DLD1 (cell line): ENCODE data around the gene TUBA8.

Experiments
- in situ Hi-C: cut with HindIII; loops from 2 replicates; pipeline ENCODE4 v1.10.0; 2017; ENCODE audit warnings: low sequenced_read_pairs

The TUBA8 gene

GRCh38 chr22:18077087-18077638, 33.4 kb upstream of the TUBA8 start:
- in situ Hi-C loops = no loop called here

DNA sequence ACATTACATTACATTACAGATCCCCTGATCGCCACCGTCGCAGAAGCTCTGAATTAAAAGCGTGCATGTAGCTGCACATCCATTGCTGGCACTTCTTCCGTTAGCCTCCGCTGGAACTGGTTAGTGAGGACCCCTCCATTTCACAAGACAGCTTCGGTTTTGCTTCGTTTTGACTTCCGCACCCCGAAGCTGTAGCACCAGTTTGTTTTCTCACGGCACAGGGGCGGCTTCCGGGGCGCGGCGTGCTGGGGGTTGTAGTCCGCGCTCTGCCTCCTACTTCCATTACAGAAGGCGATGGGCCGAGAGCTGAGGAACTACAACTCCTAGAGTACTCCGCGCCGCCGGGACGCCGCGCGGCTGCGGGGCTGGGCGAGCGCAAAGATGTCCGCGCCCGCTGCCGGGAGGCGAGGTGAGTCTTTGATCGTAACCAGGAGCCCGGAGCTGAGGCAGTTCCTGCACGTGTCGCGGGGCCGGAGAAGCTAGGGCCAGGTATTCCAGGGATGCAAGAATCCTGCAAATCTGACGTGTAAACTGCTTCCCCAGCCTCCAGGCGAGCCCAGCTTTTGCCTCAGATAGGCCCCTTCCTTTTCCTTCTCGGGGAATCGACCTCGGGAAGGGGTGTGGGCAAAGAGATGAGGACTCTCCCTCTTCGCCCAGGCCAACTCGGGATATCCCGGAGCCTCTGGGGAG, 32.8 kb upstream of the TUBA8 start, which contains the start of gene PEX26:
Gene PEX26 (plus strand): TSS at position 352 of the 690 bp plus-strand sequence. CDS start 387 bp downstream, outside the sequence.
- in situ Hi-C loops = no loop called here

DNA sequence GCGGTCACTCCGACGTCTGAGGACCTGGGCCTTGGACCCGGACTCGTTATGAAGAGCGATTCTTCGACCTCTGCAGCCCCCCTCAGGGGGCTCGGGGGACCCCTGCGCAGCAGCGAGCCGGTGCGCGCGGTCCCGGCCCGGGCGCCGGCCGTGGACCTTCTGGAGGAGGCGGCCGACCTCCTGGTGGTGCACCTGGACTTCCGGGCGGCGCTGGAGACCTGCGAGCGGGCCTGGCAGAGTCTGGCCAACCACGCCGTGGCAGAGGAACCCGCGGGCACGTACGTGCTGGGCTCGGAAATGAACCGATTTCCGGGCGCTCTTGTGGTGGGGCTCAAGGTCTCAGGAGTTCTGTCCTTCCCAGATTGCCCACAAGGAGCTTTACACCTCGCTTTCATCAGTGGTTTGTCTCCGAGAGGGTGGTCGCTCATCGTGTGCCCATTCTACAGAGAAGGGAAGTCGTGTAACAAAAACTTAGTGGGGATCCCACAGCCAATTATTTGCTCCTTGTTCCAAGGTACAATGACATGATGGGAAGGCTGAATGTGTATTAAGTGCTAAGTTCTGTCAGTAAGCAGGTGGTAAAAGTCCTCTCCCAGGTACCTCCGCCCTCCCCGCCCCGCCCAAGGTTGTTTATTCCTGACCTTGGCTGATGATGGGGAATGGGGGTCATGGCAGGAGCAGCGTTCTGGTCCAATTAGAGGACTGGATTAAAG, 32.1 kb upstream of the TUBA8 start:
- in situ Hi-C loops = no loop called here

GRCh38 chr22:18079706-18080233, 30.8 kb upstream of the TUBA8 start:
- in situ Hi-C loops = no loop called here

DNA sequence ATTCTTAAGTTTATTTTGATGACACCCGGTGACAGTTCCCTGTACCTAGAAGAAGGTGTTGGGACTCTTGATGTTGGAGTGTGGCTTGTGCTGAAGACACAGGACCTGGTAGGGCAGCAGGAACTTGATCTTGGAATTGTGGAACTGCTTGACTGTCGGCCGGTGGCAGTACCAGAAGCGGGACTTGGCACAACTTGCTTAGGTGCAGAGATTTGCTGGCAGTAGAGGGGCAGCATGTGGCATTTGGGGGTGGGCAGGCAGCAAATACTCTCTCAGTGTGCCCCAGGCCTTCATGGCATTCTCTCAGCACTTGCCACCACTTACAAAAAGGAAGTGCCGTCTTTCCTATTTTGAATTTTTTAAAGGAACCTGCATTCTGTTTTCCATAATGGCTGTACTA, 29.2 kb upstream of the TUBA8 start:
- in situ Hi-C loops = no loop called here

GRCh38 chr22:18082467-18082866, 28.1 kb upstream of the TUBA8 start:
- in situ Hi-C loops = no loop called here

DNA sequence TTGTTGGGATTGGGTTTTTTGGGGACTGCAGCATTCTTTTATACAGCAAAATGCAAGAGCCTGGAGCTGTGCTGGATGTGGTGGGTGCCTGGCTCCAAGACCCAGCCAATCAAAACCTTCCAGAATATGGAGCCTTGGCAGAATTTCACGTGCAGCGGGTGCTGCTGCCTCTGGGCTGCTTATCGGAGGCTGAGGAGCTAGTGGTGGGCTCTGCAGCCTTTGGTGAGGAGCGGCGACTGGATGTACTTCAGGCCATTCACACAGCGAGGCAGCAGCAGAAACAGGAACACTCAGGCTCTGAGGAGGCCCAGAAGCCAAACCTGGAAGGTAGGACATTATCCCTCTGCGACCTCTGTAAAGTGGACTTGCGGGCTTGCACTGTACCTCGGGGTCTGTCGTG, 27.2 kb upstream of the TUBA8 start:
- in situ Hi-C loops = no loop called here

- in situ Hi-C loops = no loop called here
These were observed 25.4 kb upstream of the TUBA8 start for GRCh38 chr22:18085188-18085587.

GRCh38 chr22:18087350-18087855, 23.2 kb upstream of the TUBA8 start:
- in situ Hi-C loops = no loop called here

GRCh38 chr22:18088825-18089568, 21.6 kb upstream of the TUBA8 start:
- in situ Hi-C loops = no loop called here

DNA sequence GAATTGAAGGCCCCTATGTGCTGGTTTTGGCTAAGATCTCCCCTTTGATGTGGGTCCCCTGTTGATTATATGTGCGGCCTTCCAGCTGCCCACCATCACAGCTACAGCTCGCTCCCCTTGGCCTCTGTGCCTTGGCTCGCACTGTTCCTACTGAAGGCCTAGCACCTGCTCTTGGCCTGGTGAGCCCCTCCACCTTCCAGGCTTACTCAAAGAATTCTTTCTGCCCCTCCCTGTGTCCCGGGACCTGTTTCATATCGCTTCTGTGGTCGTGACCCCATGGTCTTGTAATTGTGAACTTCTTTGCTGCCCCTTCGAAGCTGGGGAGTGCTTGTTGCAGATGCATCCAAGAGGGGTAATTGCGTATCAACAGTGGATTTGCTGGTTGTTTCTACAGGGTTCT, 20.3 kb upstream of the TUBA8 start:
- in situ Hi-C loops = no loop called here

- in situ Hi-C loops = no loop called here
These were observed 19.1 kb upstream of the TUBA8 start for GRCh38 chr22:18091478-18091877.

- in situ Hi-C loops = no loop called here
These were observed 18.6 kb upstream of the TUBA8 start for GRCh38 chr22:18091916-18092526.

- in situ Hi-C loops = no loop called here
These were observed 16.9 kb upstream of the TUBA8 start for GRCh38 chr22:18093661-18094060.

DNA sequence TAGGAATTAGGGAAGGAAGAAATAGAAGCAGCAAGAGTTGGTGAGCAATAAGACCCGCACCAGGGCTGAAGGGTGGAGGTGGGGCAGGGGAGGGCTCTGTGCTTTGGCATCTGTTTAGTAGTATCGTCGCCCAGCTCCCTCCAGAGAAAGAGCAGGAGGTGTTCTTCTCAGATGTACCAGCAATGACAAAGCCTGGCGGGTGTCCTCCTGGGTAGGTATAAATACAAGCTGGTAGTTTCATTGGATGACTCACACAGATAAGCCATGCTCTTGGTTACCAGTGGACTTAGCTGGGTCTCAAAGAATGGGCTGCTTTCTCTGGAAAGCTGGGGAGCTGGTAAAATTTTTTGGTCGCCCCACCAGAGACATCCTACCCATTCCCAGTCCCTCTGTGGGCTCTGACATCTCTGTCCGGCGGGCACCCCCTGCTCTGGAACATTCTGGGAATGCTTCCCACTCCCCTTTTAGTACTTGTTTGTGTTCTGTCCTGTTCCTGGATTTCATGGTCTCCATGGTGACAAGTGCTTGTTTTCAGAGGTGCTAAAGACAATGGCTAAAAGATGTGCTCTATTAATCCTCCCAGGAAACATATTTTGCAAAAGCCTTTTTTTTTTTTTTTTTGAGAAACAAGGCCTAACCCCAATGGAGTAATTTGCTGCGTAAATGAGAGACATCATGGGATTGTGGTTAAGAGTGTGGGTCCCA, 15.4 kb upstream of the TUBA8 start:
- in situ Hi-C loops = no loop called here

- in situ Hi-C loops = no loop called here
These were observed 13.8 kb upstream of the TUBA8 start for GRCh38 chr22:18096823-18097222.

GRCh38 chr22:18100781-18101180, 9.8 kb upstream of the TUBA8 start:
- in situ Hi-C loops = no loop called here

GRCh38 chr22:18101536-18101935, 9.1 kb upstream of the TUBA8 start:
- in situ Hi-C loops = no loop called here

GRCh38 chr22:18103527-18104269, 6.9 kb upstream of the TUBA8 start:
- in situ Hi-C loops = no loop called here
